ENCODE measurements around the gene ZNF488.

ZNF488 gene

GRCh38 chr10:47326306-47326926, 57.7 kb downstream of the ZNF488 start:
- no peak for DNase-seq

- no peak for DNase-seq
Observed at GRCh38 chr10:47325303-47326291, 58.5 kb downstream of the ZNF488 start.

GRCh38 chr10:47323636-47324296, 60.3 kb downstream of the ZNF488 start:
- DNase-seq, result no peak

- no peak for DNase-seq
Observed at GRCh38 chr10:47323087-47323486, 61.0 kb downstream of the ZNF488 start.

GRCh38 chr10:47322300-47323061, 61.6 kb downstream of the ZNF488 start, which contains the start of gene GDF2:
GDF2 (plus strand) TSS chr10:47322454; CDS start chr10:47322669, 215 bp downstream.
- no peak for DNase-seq

GRCh38 chr10:47321521-47322195, 62.4 kb downstream of the ZNF488 start:
- DNase-seq, result no peak

- DNase-seq, result no peak
Observed at GRCh38 chr10:47320812-47321211, 63.3 kb downstream of the ZNF488 start.

- no peak for DNase-seq
Observed at GRCh38 chr10:47319784-47320183, 64.3 kb downstream of the ZNF488 start.

- DNase-seq, result no peak
Observed at GRCh38 chr10:47318706-47319105, 65.4 kb downstream of the ZNF488 start.

GRCh38 chr10:47317251-47317650, 66.8 kb downstream of the ZNF488 start:
- no peak for DNase-seq

- no peak for DNase-seq
Observed at GRCh38 chr10:47316131-47316530, 68.0 kb downstream of the ZNF488 start.
